Breast epithelium (tissue), 4 donors: ENCODE measurements around the gene DNAH10. TPM values are rescaled to one million over a fixed set of nuclear protein-coding genes. Genes with fewer than 3 reads are reported as not detected.

ENCODE experiments used
- DNase-seq, 2 donors: peaks; one replicate each; pipeline ENCODE4 v3.0.0-alpha.2; 2019; ENCODE audit warnings: low spot score in 2 of 2
- H3K27ac ChIP-seq, 2 donors: fragments of 200-600 bp; sonication (generic) in 1 of 2; one replicate each; pipeline ENCODE4 v1.5.1; 2016 to 2019; ENCODE audit warnings: mild to moderate bottlenecking in 1 of 2
- H3K27me3 ChIP-seq, 2 donors: fragments of 200-600 bp; sonication (generic) in 1 of 2; one replicate each; pipeline versions ENCODE4 v1.5.1 to v1.6.0; 2017 to 2019; ENCODE audit warnings: control low read depth in 1 of 2, mild to moderate bottlenecking in 1 of 2
- H3K36me3 ChIP-seq: fragments of 200-600 bp; one replicate; pipeline ENCODE4 v1.5.1; 2019
- H3K4me1 ChIP-seq, 2 donors: fragments of 200-600 bp; sonication (generic); one replicate each; pipeline ENCODE4 v1.5.1; 2016 to 2019; ENCODE audit warnings: control low read depth in 1 of 2
- H3K4me3 ChIP-seq, 3 donors: fragments of 200-600 bp; sonication (generic); 1 replicate in 2 of 3; 2 replicates in 1 of 3; pipeline ENCODE4 v1.5.1; 2016 to 2019; ENCODE audit warnings: mild to moderate bottlenecking in 3 of 3, moderate library complexity in 2 of 3
- H3K9me3 ChIP-seq, 2 donors: fragments of 200-600 bp; sonication (generic) in 1 of 2; one replicate each; pipeline ENCODE4 v1.5.1; 2016 to 2019; ENCODE audit warnings: control low read depth in 1 of 2
- POLR2A ChIP-seq: fragments of 450-650 bp; IDR thresholded peaks from one replicate; pipeline ENCODE4 v1.6.1; 2016; ENCODE audit warnings: antibody characterized with exemption, mild to moderate bottlenecking, moderate library complexity
- POLR2AphosphoS5 ChIP-seq, 3 donors: sonication (generic); formaldehyde crosslinking; IDR thresholded peaks; one replicate each; pipeline ENCODE4 v1.6.1; 2017; ENCODE audit warnings: antibody characterized with exemption in 3 of 3
- intact Hi-C: fragments of 100-400 bp; cut with DNase I; formaldehyde crosslinking; loops from one replicate; pipeline ENCODE4 v1.15.1; 2023; ENCODE audit warnings: low total_unique reads
- total RNA-seq, 3 donors: library from RNA; depleted of rRNA; stranded (reverse); fragments of >200 nt; gene quantifications; one replicate each; pipeline ENCODE4 v1.1.0, GENCODE V29; 2016
- TF ChIP-seq, protein P1 (sequence below), 3 donors: fragments of 450-650 bp; IDR thresholded peaks; one replicate each; pipeline ENCODE4 v1.5.1; 2016 to 2017; ENCODE audit warnings: antibody characterized with exemption in 3 of 3, mild to moderate bottlenecking in 3 of 3, moderate library complexity in 3 of 3

The DNAH10 gene
- total RNA-seq, 3 donors from 2014 or later: under 0.01 to 0.44 (median 0.33) TPM

DNA sequence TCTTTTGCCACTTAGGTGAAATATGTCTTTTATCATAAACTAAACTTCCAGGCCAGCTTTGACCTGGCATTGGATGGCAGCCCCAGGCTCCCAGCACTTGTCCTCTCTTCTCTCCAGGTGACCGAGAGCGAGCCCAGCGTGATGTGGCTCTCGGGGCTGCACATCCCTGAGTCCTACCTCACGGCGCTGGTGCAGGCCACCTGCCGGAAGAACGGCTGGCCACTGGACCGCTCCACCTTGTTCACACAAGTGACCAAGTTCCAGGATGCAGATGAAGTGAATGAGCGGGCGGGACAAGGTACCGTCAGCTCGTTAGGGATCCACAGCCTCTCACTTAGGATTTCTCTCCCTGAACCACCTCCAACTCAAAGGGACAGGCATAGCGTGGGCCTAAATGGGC lies 171.1 kb downstream of the DNAH10 start:
- Histone ChIP-seq H3K4me3 (no peak overlapping the region), H3K36me3 (no peaks in the 10 kb centered on the region), H3K27me3 (no peaks in the 10 kb centered on the region), H3K9me3 (no peaks in the 10 kb centered on the region), H3K4me1 (no peaks in the 10 kb centered on the region), H3K27ac (no peak overlapping the region)
- no peak for DNase-seq
- TF ChIP-seq POLR2AphosphoS5 (IDR thresholded peaks at IDR 0.05) (no peak), POLR2A (no peak)
- TF ChIP-seq, protein P1, sequence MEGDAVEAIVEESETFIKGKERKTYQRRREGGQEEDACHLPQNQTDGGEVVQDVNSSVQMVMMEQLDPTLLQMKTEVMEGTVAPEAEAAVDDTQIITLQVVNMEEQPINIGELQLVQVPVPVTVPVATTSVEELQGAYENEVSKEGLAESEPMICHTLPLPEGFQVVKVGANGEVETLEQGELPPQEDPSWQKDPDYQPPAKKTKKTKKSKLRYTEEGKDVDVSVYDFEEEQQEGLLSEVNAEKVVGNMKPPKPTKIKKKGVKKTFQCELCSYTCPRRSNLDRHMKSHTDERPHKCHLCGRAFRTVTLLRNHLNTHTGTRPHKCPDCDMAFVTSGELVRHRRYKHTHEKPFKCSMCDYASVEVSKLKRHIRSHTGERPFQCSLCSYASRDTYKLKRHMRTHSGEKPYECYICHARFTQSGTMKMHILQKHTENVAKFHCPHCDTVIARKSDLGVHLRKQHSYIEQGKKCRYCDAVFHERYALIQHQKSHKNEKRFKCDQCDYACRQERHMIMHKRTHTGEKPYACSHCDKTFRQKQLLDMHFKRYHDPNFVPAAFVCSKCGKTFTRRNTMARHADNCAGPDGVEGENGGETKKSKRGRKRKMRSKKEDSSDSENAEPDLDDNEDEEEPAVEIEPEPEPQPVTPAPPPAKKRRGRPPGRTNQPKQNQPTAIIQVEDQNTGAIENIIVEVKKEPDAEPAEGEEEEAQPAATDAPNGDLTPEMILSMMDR (IDR thresholded peaks at IDR 0.05): no peak
- intact Hi-C loops: no loop called here

DNA sequence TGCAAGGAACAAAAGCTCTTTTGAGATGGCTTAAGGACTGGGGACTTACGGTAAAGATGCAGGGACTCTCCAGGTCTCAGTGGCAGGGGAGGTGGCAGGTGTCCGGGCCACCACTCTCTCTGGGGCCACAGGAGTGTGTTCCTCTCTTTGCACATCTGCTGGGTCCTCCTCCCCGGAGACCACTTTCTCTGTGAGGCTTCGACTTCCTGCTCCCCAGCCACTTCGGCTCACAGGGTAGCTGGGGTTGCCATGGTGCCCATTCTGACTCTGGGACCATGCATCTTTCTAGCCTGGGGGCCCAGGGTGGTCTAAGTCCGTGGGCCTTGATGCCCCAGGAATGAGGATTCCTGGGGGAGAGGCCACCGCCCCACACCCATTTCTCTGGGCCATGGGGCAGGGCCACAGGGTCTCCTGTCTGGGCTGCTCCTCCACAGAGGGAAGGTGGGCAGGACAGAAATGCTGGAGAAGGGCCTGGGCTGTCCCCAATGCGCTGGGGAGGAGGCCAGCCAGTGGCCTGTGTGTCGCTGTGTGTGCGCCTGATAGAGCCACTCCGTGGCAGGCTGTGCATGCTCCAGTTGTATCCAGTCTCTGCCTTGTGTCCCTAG lies 172.0 kb downstream of the DNAH10 start:
- Histone ChIP-seq H3K9me3 (no peaks in the 10 kb centered on the region), H3K4me3 (no peak overlapping the region), H3K27me3 (no peaks in the 10 kb centered on the region), H3K36me3 (no peaks in the 10 kb centered on the region), H3K27ac (no peak overlapping the region), H3K4me1 (no peaks in the 10 kb centered on the region)
- intact Hi-C loops: no loop called here
- no peak for DNase-seq
- no peak for TF ChIP-seq POLR2A
- no peak for TF ChIP-seq POLR2AphosphoS5 (IDR thresholded peaks at IDR 0.05)
- TF ChIP-seq, protein P1 (IDR thresholded peaks at IDR 0.05): no peak

DNA sequence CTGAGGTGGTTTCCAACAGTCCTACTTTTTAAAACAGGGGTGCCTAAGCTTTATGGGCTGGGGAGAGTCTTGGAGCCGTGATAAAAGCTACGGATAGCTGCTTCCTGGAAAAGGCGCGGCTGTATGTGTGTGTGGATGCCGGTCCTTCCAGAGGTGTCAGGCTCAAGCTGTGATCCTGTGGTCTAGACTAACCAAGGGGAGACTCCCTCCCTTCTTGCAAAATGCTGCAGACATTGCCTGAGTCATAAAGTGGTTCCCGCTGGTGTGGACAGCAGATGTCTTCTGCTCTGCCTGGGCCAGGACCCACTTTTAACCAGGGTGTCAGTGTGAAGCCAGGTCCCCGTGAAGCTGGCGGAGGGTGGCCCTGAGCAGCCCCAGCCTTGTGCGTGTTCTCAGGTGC lies 172.7 kb downstream of the DNAH10 start:
- Histone ChIP-seq H3K27ac (no peak overlapping the region), H3K36me3 (no peaks in the 10 kb centered on the region), H3K9me3 (no peaks in the 10 kb centered on the region), H3K4me1 (no peaks in the 10 kb centered on the region), H3K27me3 (no peaks in the 10 kb centered on the region), H3K4me3 (no peak overlapping the region)
- no peak for DNase-seq
- no peak for TF ChIP-seq POLR2AphosphoS5 (IDR thresholded peaks at IDR 0.05)
- TF ChIP-seq, protein P1 (IDR thresholded peaks at IDR 0.05): no peak
- no peak for TF ChIP-seq POLR2A
- intact Hi-C loops: no loop called here

DNA sequence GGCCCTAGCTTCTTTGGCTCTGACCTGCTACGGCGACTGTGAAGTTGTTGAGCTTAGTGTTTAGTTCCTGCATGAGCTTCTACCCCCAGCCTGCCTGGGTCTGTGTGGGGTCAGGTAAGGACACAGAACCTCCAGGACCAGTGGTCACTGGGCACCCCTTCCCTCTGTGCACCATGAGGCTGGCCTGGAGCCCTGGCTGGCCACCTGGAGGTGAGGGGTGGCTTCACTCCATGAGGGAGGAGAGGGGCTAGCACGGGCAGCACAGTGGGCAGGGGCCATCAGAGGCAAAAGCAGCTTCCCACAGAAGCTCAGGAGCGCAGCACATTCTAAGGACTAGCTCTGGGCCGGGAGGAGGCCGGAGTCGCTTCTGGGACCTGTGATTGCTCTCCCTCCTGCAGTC lies 173.9 kb downstream of the DNAH10 start:
- H3K27ac ChIP-seq: no peak overlapping the region
- H3K4me1 ChIP-seq: no peaks in the 10 kb centered on the region
- TF ChIP-seq, protein P1 (IDR thresholded peaks at IDR 0.05): no peak
- TF ChIP-seq POLR2A: no peak
- no peak for TF ChIP-seq POLR2AphosphoS5 (IDR thresholded peaks at IDR 0.05)
- no peaks in the 10 kb centered on the region for H3K27me3 ChIP-seq
- DNase-seq: no peak
- intact Hi-C loops: no loop called here
- H3K36me3 ChIP-seq: no peaks in the 10 kb centered on the region
- H3K9me3 ChIP-seq: no peaks in the 10 kb centered on the region
- H3K4me3 ChIP-seq: no peak overlapping the region

DNA sequence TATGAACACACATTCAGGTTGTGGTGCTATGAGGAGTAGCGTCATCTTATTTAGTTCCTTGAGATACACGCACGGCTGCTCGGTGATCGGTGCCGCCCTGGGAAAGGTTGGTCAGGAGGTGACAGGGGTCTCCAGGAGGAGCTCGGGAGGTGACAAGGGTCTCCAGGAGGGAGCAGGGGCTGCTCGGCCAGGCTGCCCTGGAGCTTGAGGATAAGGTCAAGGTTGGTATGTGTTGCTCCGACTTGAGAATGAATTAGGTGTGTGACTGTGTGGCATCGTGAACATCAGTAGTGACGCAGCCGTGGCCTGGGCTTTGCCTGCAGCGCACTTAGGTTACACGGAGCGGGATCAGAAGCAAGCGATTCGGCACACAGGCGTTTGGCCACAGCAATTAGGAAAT lies 174.4 kb downstream of the DNAH10 start:
- no peaks in the 10 kb centered on the region for H3K36me3 ChIP-seq
- H3K27me3 ChIP-seq: no peaks in the 10 kb centered on the region
- no peaks in the 10 kb centered on the region for H3K4me1 ChIP-seq
- H3K4me3 ChIP-seq: no peak overlapping the region
- TF ChIP-seq, protein P1 (IDR thresholded peaks at IDR 0.05): no peak
- TF ChIP-seq POLR2A (no peak), POLR2AphosphoS5 (IDR thresholded peaks at IDR 0.05) (no peak)
- H3K9me3 ChIP-seq: no peaks in the 10 kb centered on the region
- intact Hi-C loops: no loop called here
- no peak for DNase-seq
- no peak overlapping the region for H3K27ac ChIP-seq
